GM21528 (cell line): ENCODE data around the gene CCDC9.
"Not testable (repeated sequence)": the region's sequence is repeated elsewhere in the genome, so short reads cannot be mapped to it uniquely, and the experiment has no call there.

Experiments used
- ATAC-seq: cut with Tn5 transposase; IDR thresholded peaks from one replicate; pipeline ENCODE4 v1.9.1; 2021; ENCODE audit warnings: mild to moderate bottlenecking, moderate library complexity; ENCODE audit not compliant: unreplicated experiment, low FRiP score

The CCDC9 gene

GRCh38 chr19:47231215-47232054 is 24.9 kb upstream of the CCDC9 start:
- peak; percentile 32 for ATAC-seq

- no peak for ATAC-seq
Observed at GRCh38 chr19:47232422-47233211, 23.7 kb upstream of the CCDC9 start.

- no peak for ATAC-seq
Observed at GRCh38 chr19:47236072-47236675, 20.2 kb upstream of the CCDC9 start.

- ATAC-seq = no peak
Observed at GRCh38 chr19:47239152-47239551, 17.2 kb upstream of the CCDC9 start.

GRCh38 chr19:47239610-47240296 is 16.6 kb upstream of the CCDC9 start:
- no peak for ATAC-seq

- no peak for ATAC-seq
Observed at GRCh38 chr19:47240556-47240955, 15.8 kb upstream of the CCDC9 start.

- no peak for ATAC-seq
Observed at GRCh38 chr19:47240996-47241918, 15.1 kb upstream of the CCDC9 start.

- ATAC-seq = no peak
Observed at GRCh38 chr19:47241919-47242577, 14.3 kb upstream of the CCDC9 start.

GRCh38 chr19:47243364-47243775 is 13.0 kb upstream of the CCDC9 start:
- ATAC-seq = no peak

- ATAC-seq = peak; percentile 58
Observed at GRCh38 chr19:47243776-47244547, 12.4 kb upstream of the CCDC9 start.

- ATAC-seq = no peak
Observed at GRCh38 chr19:47247308-47247990, 8.9 kb upstream of the CCDC9 start.

- ATAC-seq = not testable (repeated sequence)
Observed at GRCh38 chr19:47253016-47253415, 3.3 kb upstream of the CCDC9 start.

GRCh38 chr19:47253467-47253881 is 2.9 kb upstream of the CCDC9 start:
- ATAC-seq = no peak

GRCh38 chr19:47253970-47254369 is 2.4 kb upstream of the CCDC9 start:
- no peak for ATAC-seq

- peak; percentile 76 for ATAC-seq
Observed at GRCh38 chr19:47256693-47257410, 527 bp downstream of the CCDC9 start.

GRCh38 chr19:47257411-47258169 is 1.3 kb downstream of the CCDC9 start:
- no peak for ATAC-seq
